HepG2 (cell line): ENCODE results near the gene JPH2. TPM values are rescaled to one million over a fixed set of nuclear protein-coding genes. Genes with fewer than 3 reads are reported as not detected.

ENCODE experiments used
- ATAC-seq: fragments of 200-7000 bp; cut with Tn5 transposase; 3 replicates; pipeline ENCODE4 v1.9.1; 2020; ENCODE audit warnings: mild to moderate bottlenecking, moderate library complexity
- BruUV-seq: library from RNA; stranded (reverse); fragments of 400-500 nt; replicated peaks from 2 replicates; lab custom pipeline; 2021; lab: Mats Ljungman, UMichigan
- CTCF ChIA-PET: fragments of 300-600 bp; formaldehyde crosslinking; extraction: SDS; loops from one replicate; lab custom pipeline; 2021; ENCODE audit warnings: low total read pairs, inconsistent platforms, low intra/inter-chr PET ratio; lab: Yijun Ruan, JAX
- POLR2A ChIA-PET: fragments of 350-600 bp; sonication (Branson Sonifier 250); formaldehyde crosslinking; loops from one replicate; lab custom pipeline; 2020; ENCODE audit warnings: antibody characterized with exemption, inconsistent platforms; lab: Yijun Ruan, JAX
- DNase-seq: peaks from one replicate; pipeline ENCODE4 v3.0.0-alpha.2; 2015; ENCODE audit warnings: low spot score
- FAIRE-seq: peaks from 3 replicates; lab custom pipeline; 2011; peaks lifted over from hg19 to GRCh38; lab: Jason Lieb, UNC
- H2AFZ ChIP-seq: one replicate; pipeline ENCODE4 v1.6.1; 2011; ENCODE audit warnings: low read length, inconsistent platforms
- H3K27ac ChIP-seq: fragments of 300-600 bp; 3 replicates; pipeline ENCODE4 v1.8.0; 2011; ENCODE audit warnings: mixed run types, mild to moderate bottlenecking, mixed read lengths, low read length, inconsistent platforms; ENCODE audit not compliant: insufficient read depth; ENCODE audit errors: extremely low read length
- H3K27me3 ChIP-seq, 2 experiments: fragments of 200-600 bp in 1 of 2; 2 replicates in 1 of 2; 3 replicates in 1 of 2; pipeline versions ENCODE4 v1.6.0 to v1.8.0; 2011; ENCODE audit warnings: low read length in 2 of 2, mild to moderate bottlenecking in 2 of 2, moderate library complexity in 2 of 2, inconsistent platforms in 1 of 2; ENCODE audit not compliant: insufficient read depth in 2 of 2, control insufficient read depth in 1 of 2
- H3K36me3 ChIP-seq, 2 experiments: fragments of 200-600 bp in 1 of 2; replicated peaks in 1 of 2; 2 replicates in 1 of 2; 3 replicates in 1 of 2; pipeline versions ENCODE4 v1.5.1 to v1.8.0; 2011; ENCODE audit warnings: low read length in 2 of 2, inconsistent platforms in 1 of 2; ENCODE audit not compliant: insufficient read depth in 2 of 2, control insufficient read depth in 1 of 2
- H3K4me1 ChIP-seq: 2 replicates; pipeline ENCODE4 v1.5.1; 2012; ENCODE audit warnings: low read length, inconsistent platforms; ENCODE audit not compliant: insufficient read depth
- H3K4me2 ChIP-seq: 2 replicates; pipeline ENCODE4 v1.6.0; 2011; ENCODE audit warnings: low read depth, low read length, inconsistent platforms
- H3K4me3 ChIP-seq, 3 experiments: fragments of 200-600 bp in 1 of 3; sonication (generic), shearing (Covaris generic) in 1 of 3; replicated peaks in 1 of 3; 2 replicates each; pipeline ENCODE4 v1.5.1; 2011 to 2016; ENCODE audit warnings: low read length in 3 of 3, inconsistent platforms in 2 of 3, low read depth in 2 of 3, mild to moderate bottlenecking in 2 of 3, control low read depth in 1 of 3, mixed read lengths in 1 of 3; ENCODE audit not compliant: insufficient read depth in 1 of 3
- H3K79me2 ChIP-seq: one replicate; pipeline ENCODE4 v1.6.1; 2011; ENCODE audit warnings: low read length, inconsistent platforms; ENCODE audit not compliant: insufficient read depth
- H3K9ac ChIP-seq: 2 replicates; pipeline ENCODE4 v1.6.0; 2011; ENCODE audit warnings: mild to moderate bottlenecking, low read depth, low read length, inconsistent platforms; ENCODE audit not compliant: insufficient read depth
- H3K9me3 ChIP-seq: 2 replicates; pipeline ENCODE4 v1.5.1; 2012; ENCODE audit warnings: mild to moderate bottlenecking, low read length
- H4K20me1 ChIP-seq: 2 replicates; pipeline ENCODE4 v1.6.0; 2011; ENCODE audit warnings: inconsistent platforms, mild to moderate bottlenecking, low read length, moderate library complexity; ENCODE audit not compliant: insufficient read depth
- CAMTA2 ChIP-seq: sonication (generic); formaldehyde crosslinking; IDR thresholded peaks from 2 replicates; pipeline ENCODE4 v1.4.0; 2020; ENCODE audit warnings: mild to moderate bottlenecking, missing genetic modification reagents, borderline replicate concordance
- DNMT1 ChIP-seq: sonication (generic); formaldehyde crosslinking; IDR thresholded peaks from 2 replicates; pipeline ENCODE4 v1.5.1; 2020; ENCODE audit warnings: mild to moderate bottlenecking, missing genetic modification reagents
- ELK4 ChIP-seq: sonication (generic); formaldehyde crosslinking; IDR thresholded peaks from 2 replicates; pipeline ENCODE4 v1.9.0; 2021; ENCODE audit warnings: missing genetic modification reagents, borderline replicate concordance
- FOXA1 ChIP-seq, 2 experiments: fragments of 450-650 bp in 1 of 2; sonication (generic) in 1 of 2; formaldehyde crosslinking in 1 of 2; IDR thresholded peaks; 2 replicates each; pipeline versions ENCODE4 v1.4.0 to v1.6.1; 2016 to 2020; ENCODE audit warnings: missing genetic modification reagents in 1 of 2
- HOXD1 ChIP-seq: sonication (generic); formaldehyde crosslinking; IDR thresholded peaks from 2 replicates; pipeline ENCODE4 v1.5.0; 2020; ENCODE audit warnings: missing genetic modification reagents
- IRF2 ChIP-seq: IDR thresholded peaks from 2 replicates; pipeline ENCODE4 v1.6.1; 2018; ENCODE audit warnings: missing genetic modification reagents, missing compliant biosample characterization
- IRX3 ChIP-seq: sonication (generic); formaldehyde crosslinking; IDR thresholded peaks from 2 replicates; pipeline ENCODE4 v1.8.1; 2023; ENCODE audit warnings: mild to moderate bottlenecking, low read depth, missing genetic modification reagents, borderline replicate concordance
- JDP2 ChIP-seq: sonication (generic); formaldehyde crosslinking; IDR thresholded peaks from 2 replicates; pipeline ENCODE4 v1.8.1; 2022; ENCODE audit warnings: missing genetic modification reagents, borderline replicate concordance
- KLF11 ChIP-seq: IDR thresholded peaks from 2 replicates; pipeline ENCODE4 v1.6.1; 2016; ENCODE audit warnings: missing compliant biosample characterization
- NFIC ChIP-seq: IDR thresholded peaks from 2 replicates; pipeline ENCODE4 v1.6.1; 2012; ENCODE audit warnings: mild to moderate bottlenecking, low read length, inconsistent platforms
- SETDB1 ChIP-seq: sonication (generic); formaldehyde crosslinking; IDR thresholded peaks from 2 replicates; pipeline ENCODE4 v1.5.1; 2020; ENCODE audit warnings: missing genetic modification reagents, mild to moderate bottlenecking, borderline replicate concordance
- SMARCC2 ChIP-seq: fragments of 450-650 bp; IDR thresholded peaks from 2 replicates; pipeline ENCODE4 v1.6.1; 2017; ENCODE audit warnings: antibody characterized with exemption, mild to moderate bottlenecking
- SUZ12 ChIP-seq: fragments of 150-350 bp; IDR thresholded peaks from 2 replicates; pipeline ENCODE4 v1.6.1; 2014; ENCODE audit warnings: low read depth, low read length
- ZMAT5 ChIP-seq: sonication (generic); formaldehyde crosslinking; IDR thresholded peaks from 2 replicates; pipeline ENCODE4 v1.5.0; 2020; ENCODE audit warnings: mild to moderate bottlenecking, low read depth, missing genetic modification reagents, borderline replicate concordance
- ZNF512B ChIP-seq: sonication (generic); formaldehyde crosslinking; IDR thresholded peaks from 2 replicates; pipeline ENCODE4 v1.5.1; 2020; ENCODE audit warnings: missing genetic modification reagents, mild to moderate bottlenecking, borderline replicate concordance
- ZNF619 ChIP-seq: sonication (generic); formaldehyde crosslinking; IDR thresholded peaks from 2 replicates; pipeline ENCODE4 v1.4.0; 2020; ENCODE audit warnings: mild to moderate bottlenecking, missing genetic modification reagents
- ZNF749 ChIP-seq: sonication (generic); formaldehyde crosslinking; IDR thresholded peaks from 2 replicates; pipeline ENCODE4 v1.8.0; 2022; ENCODE audit warnings: mild to moderate bottlenecking, missing genetic modification reagents, moderate library complexity, borderline replicate concordance
- ZNF773 ChIP-seq: sonication (generic); formaldehyde crosslinking; IDR thresholded peaks from 2 replicates; pipeline ENCODE4 v1.4.0; 2020; ENCODE audit warnings: missing genetic modification reagents, borderline replicate concordance
- ZNF776 ChIP-seq: sonication (generic); formaldehyde crosslinking; IDR thresholded peaks from 2 replicates; pipeline ENCODE4 v1.4.0; 2020; ENCODE audit warnings: mild to moderate bottlenecking, missing genetic modification reagents
- WGBS: methylation state at CpG from one replicate; pipeline ENCODE4 v1.1.6; 2017; ENCODE audit warnings: low lambda C conversion rate; 5-methylcytosine and 5-hydroxymethylcytosine counted together
- in situ Hi-C: cut with HindIII; loops from 2 replicates; pipeline ENCODE4 v1.10.0; 2017; ENCODE audit warnings: low pct_unique_long_range_greater_than_20kb; ENCODE audit not compliant: extremely low pct_ligation_motif_present
- intact Hi-C: fragments of 100-400 bp; cut with micrococcal nuclease; formaldehyde crosslinking; loops from one replicate; pipeline ENCODE4 v1.10.0; 2022; ENCODE audit not compliant: unreplicated experiment
- polyA plus RNA-seq, 8 experiments: library from polyadenylated mRNA; depleted of rRNA in 3 of 8; stranded (reverse) in 7 of 8; unstranded in 1 of 8; fragments of >200 nt; fragmentation: Illumina TruSeq in 4 of 8; extraction: Trizol in 4 of 8; gene quantifications; 2 replicates each; pipeline versions ENCODE4 v1.2.1 to v1.2.3, GENCODE V29; 2011 to 2016; ENCODE audit warnings: low read depth in 4 of 8, missing spikeins in 1 of 8, mixed read lengths in 1 of 8; ENCODE audit not compliant: insufficient read depth in 1 of 8
- total RNA-seq, 5 experiments: library from RNA; depleted of rRNA; stranded (reverse); fragments of >200 nt; fragmentation: Illumina TruSeq; extraction: Trizol; gene quantifications; 2 replicates each; pipeline ENCODE4 v1.2.3, GENCODE V29; 2016; ENCODE audit warnings: low read depth in 1 of 5

Gene JPH2
- total and polyA plus RNA-seq, 2 of the 13 experiments (the other 11 are each of a cell fraction or from before 2014, with no cell fraction given) = 0.42 TPM; not detected in 1

- CTCF ChIA-PET = no interaction called here
- peak within 1 kb of the TSS; percentile 91 to 96 (median 92) for H3K4me3 ChIP-seq
- POLR2A ChIA-PET = interaction anchor here (0.9 to 1.4 kb wide), 8 partner anchors 99 to 310 kb away, joined by 3 to 5 read pairs (median 4); partner anchors contain the start of gene TTPAL
- TF ChIP-seq ZNF749 (CRISPR knock-in tag) (no peak; the same call in 1 of the 2 replicates), DNMT1 (CRISPR knock-in tag) (peak; percentile 22; the same call in 1 of the 2 replicates), NFIC (no peak; the same call in 1 of the 2 replicates), SUZ12 (no peak), ZMAT5 (CRISPR knock-in tag) (no peak; the same call in 1 of the 2 replicates), HOXD1 (CRISPR knock-in tag) (no peak; the same call in 1 of the 2 replicates), JDP2 (CRISPR knock-in tag) (peak; percentile 35; the same call in 1 of the 2 replicates), CAMTA2 (CRISPR knock-in tag) (no peak; the same call in 1 of the 2 replicates), FOXA1 (IDR thresholded peaks at IDR 0.05) (no peak), FOXA1 (CRISPR knock-in tag; IDR thresholded peaks at IDR 0.05) (peak; percentile 45), IRX3 (peak; percentile 19; the same call in 1 of the 2 replicates), KLF11 (CRISPR knock-in tag) (peak; percentile 96; the same call in 1 of the 2 replicates), SETDB1 (CRISPR knock-in tag) (no peak), ZNF773 (peak; percentile 94; the same call in 1 of the 2 replicates), ZNF512B (CRISPR knock-in tag) (no peak), ZNF776 (CRISPR knock-in tag) (peak; percentile 97), ELK4 (no peak), SMARCC2 (no peak), IRF2 (CRISPR knock-in tag) (no peak; the same call in 1 of the 2 replicates), ZNF619 (CRISPR knock-in tag) (no peak)
Measured at GRCh38 chr20:44210406-44211176, 23.6 kb upstream of the JPH2 start, which contains the start of gene OSER1. OSER1 (minus strand) TSS chr20:44210771; CDS start chr20:44206957, 3,814 bp downstream.

More at GRCh38 chr20:44210406-44211176, 23.6 kb upstream of the JPH2 start, which contains the start of gene OSER1:
- H3K79me2 ChIP-seq = peaks cover 57% of the 10 kb centered on the region
- no TSS peak for BruUV-seq
- H3K27ac ChIP-seq = peak within 1 kb of the TSS; percentile 87
- peaks cover 53% of the 10 kb centered on the region for H3K4me1 ChIP-seq
- intact Hi-C loops = loop anchor here (1.0 to 10.0 kb wide), 3 partner anchors 145 to 674 kb away; partner anchors contain the start of genes HNF4A and YWHAB
- H3K9me3 ChIP-seq = no peaks in the 10 kb centered on the region
- peak within 1 kb of the TSS; percentile 94 for H3K4me2 ChIP-seq
- H3K36me3 ChIP-seq = 0 out of 5 replicates have a peak, but pooled peaks cover 0 to 2% of the 10 kb centered on the region in 2 experiments
- peak within 1 kb of the TSS; percentile 96 for H3K9ac ChIP-seq
- peak; percentile 91 for ATAC-seq
- FAIRE-seq = peak; percentile 94
- WGBS = 1% methylated on average over 45 of the region's 79 CpGs
- in situ Hi-C loops = no loop called here
- peak; percentile 99 for DNase-seq
- peaks cover 44% of the 10 kb centered on the region for H4K20me1 ChIP-seq
- H3K27me3 ChIP-seq = no peaks in the 10 kb centered on the region; a peak in 1 of 5 replicates
- peak within 1 kb of the TSS; percentile 2 for H2AFZ ChIP-seq
